Left forelimb (tissue), 1 donor: ENCODE results near the gene CREBL2.

ENCODE experiments used
- DNase-seq: peaks from one replicate; pipeline ENCODE4 v3.0.0-alpha.2; 2018; ENCODE audit warnings: low spot score

Gene CREBL2

DNA sequence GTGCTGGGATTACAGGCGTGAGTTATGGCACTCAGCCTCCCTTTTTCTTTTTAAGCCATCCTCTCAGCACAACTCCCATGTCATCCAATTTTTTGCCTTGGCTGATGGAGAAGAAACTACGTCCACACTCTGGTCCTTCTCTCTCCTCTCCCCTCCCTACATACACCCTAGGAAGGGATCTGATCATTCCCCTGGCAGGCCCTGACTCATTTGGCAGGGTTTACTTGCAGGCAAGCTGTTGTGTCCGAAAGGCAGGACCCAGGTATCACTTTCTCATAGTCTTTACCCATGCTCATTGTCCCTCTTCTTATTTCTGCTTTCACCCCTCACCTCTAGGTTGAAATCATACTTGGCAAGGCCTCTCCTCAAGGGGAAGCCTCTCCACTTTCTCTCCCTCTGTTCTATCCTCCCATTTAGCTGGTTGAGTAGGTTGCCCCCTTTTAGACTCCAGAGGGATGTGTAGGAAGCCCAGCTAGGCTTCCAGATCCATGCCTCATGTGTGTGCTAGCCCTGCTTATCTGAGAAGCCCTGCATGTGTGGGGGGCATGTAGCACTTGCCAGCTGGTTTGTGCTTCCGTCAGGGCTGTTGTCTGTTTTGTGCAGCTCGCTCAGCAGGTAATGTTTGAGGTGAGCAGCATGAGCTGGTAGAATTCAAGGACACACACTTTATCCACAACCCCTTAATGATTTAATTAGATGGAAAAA, 69.5 kb downstream of the CREBL2 start:
- no peak for DNase-seq

- DNase-seq = no peak
Observed at GRCh38 chr12:12682284-12682683, 70.6 kb downstream of the CREBL2 start.

GRCh38 chr12:12683136-12683697, 71.5 kb downstream of the CREBL2 start:
- DNase-seq = no peak

DNA sequence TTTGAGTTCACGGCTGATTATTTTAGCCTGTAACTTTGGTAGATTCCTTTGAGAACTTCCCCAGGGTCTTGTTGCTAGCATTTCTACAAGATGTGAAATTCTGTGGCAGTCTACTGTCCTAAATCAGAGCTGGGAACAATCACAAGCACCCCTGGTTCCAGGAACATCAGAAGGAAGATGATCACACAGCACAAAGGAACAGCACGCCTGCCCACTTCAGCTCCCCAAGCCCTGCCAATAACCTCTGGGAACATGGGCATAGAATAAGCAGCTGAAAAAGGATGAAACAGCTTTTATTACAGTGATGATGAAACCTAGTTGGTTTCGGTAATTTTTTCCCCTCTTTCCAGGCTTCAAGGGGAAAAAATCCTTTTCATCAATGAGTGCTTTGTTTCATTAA, 72.0 kb downstream of the CREBL2 start:
- no peak for DNase-seq

DNA sequence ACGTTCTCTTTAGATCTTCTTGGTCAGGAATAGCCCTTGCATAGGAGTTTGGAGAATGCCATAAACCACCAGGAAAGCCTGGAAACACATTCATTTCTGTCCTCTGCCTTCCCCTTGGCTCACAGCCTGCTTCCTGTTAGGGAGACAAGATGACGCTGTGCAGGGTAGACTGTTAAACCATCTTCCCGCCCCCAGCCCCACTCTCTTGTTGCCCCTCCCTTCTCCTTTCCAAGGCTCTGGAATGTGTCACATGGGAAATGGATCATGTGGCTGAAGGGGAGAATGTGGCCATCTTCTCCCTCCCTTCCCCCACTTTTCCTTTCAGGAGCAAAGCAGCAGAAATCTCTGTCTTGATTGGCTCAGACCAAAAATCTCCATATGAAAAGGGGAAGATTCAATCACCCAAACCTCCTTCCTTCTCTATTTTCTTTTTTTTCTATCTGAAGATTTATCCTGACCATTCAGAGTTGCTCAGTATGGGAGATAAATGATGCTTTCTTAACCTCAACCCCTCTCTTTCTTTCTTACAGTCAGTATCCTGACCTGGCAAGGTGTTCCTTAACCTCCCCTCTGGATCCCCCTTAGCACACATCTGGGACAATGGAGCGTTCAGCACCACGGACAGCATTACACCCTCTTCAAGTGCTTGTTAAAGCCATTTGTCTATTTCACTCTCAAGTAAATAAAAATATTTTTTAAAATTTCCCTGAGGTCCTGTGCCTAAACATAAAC, 72.9 kb downstream of the CREBL2 start:
- no peak for DNase-seq

DNA sequence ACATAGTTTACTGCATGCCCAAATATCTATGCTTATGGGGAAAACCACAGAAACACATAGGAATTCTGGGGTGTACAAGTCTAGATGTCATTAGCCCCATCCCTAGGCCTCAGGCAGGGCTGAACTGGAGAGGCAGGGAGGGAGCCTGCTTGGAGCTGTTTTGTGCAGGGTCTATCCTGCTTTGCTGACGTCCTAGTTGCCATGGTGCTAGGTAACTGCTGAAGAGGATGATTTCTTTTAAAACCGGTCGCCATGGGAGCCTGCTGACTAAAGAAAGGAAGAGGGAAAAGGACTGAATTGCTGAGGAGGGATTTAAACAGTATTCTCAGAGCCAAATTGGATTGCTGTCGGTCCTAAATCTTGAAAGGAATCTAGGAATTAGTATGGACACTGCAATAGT, 73.6 kb downstream of the CREBL2 start:
- no peak for DNase-seq

- no peak for DNase-seq
Observed at GRCh38 chr12:12686472-12686871, 74.8 kb downstream of the CREBL2 start.

GRCh38 chr12:12686925-12687324, 75.2 kb downstream of the CREBL2 start:
- DNase-seq = no peak

- DNase-seq = no peak
Observed at GRCh38 chr12:12689647-12690300, 78.1 kb downstream of the CREBL2 start.

GRCh38 chr12:12691549-12691948, 79.9 kb downstream of the CREBL2 start:
- DNase-seq = no peak

GRCh38 chr12:12693111-12693671, 81.5 kb downstream of the CREBL2 start:
- no peak for DNase-seq
